Adrenal gland (tissue), 12 donors: ENCODE data around the gene MLXIPL. TPM values are rescaled to one million over a fixed set of nuclear protein-coding genes. Genes with fewer than 3 reads are reported as not detected.

Experiments
- DNase-seq, 7 donors: peaks; one replicate each; pipeline ENCODE4 v3.0.0-alpha.2; 2019 to 2020
- H3K27ac ChIP-seq, 5 donors: fragments of 200-600 bp; sonication (generic) in 4 of 5; 1 replicate in 3 of 5; 2 replicates in 2 of 5; pipeline versions ENCODE4 v1.5.1 to v1.8.0; 2016 to 2020; ENCODE audit warnings: mild to moderate bottlenecking in 1 of 5
- H3K27me3 ChIP-seq: fragments of 200-600 bp; 2 replicates; pipeline ENCODE4 v1.8.0; 2021
- H3K36me3 ChIP-seq, 2 donors: fragments of 200-600 bp; replicated peaks in 1 of 2; 1 replicate in 1 of 2; 2 replicates in 1 of 2; pipeline versions ENCODE4 v1.5.1 to v1.8.0; 2018 to 2022
- H3K4me1 ChIP-seq, 2 donors: fragments of 200-600 bp; replicated peaks in 1 of 2; 1 replicate in 1 of 2; 2 replicates in 1 of 2; pipeline versions ENCODE4 v1.5.1 to v1.8.0; 2018 to 2021
- H3K4me3 ChIP-seq, 4 donors: fragments of 200-600 bp; sonication (generic) in 3 of 4; one replicate each; pipeline ENCODE4 v1.5.1; 2016 to 2018
- H3K9me3 ChIP-seq, 3 donors: fragments of 200-600 bp; sonication (generic) in 1 of 3; replicated peaks in 1 of 3; 1 replicate in 2 of 3; 2 replicates in 1 of 3; pipeline versions ENCODE4 v1.5.1 to v1.8.0; 2016 to 2021
- CTCF ChIP-seq, 6 experiments: fragments of 450-650 bp in 4 of 6; fragments of 200-600 bp in 2 of 6; sonication (generic) in 1 of 6; IDR thresholded peaks; 1 replicate in 5 of 6; 2 replicates in 1 of 6; pipeline versions ENCODE4 v1.5.1 to v1.8.0; 2016 to 2021; ENCODE audit warnings: antibody characterized with exemption in 6 of 6, mild to moderate bottlenecking in 2 of 6, moderate library complexity in 1 of 6
- POLR2A ChIP-seq, 2 donors: fragments of 450-650 bp; IDR thresholded peaks; one replicate each; pipeline ENCODE4 v1.6.1; 2017; ENCODE audit warnings: antibody characterized with exemption in 2 of 2, mild to moderate bottlenecking in 2 of 2, moderate library complexity in 1 of 2
- WGBS, 4 donors: extraction: QIAGEN DNeasy Blood & Tissue Kit in 2 of 4; methylation state at CpG; one replicate each; pipeline versions ENCODE4 v1.1.5 to v1.1.7; 2013 to 2017; 5-methylcytosine and 5-hydroxymethylcytosine counted together
- intact Hi-C, 2 donors: fragments of 100-400 bp; cut with DNase I; formaldehyde crosslinking; loops; one replicate each; pipeline versions ENCODE4 v1.14.1 to v1.15.0; 2022 to 2023
- polyA plus RNA-seq, 3 donors: library from polyadenylated mRNA; stranded (reverse); fragments of 200-250 nt in 2 of 3; fragments of 350-450 nt in 1 of 3; fragmentation: Illumina TruSeq in 1 of 3; extraction: RNeasy Lipid Tissue Mini Kit (QIAGEN cat#74804) in 1 of 3; gene quantifications; one replicate each; pipeline ENCODE4 v1.2.3, GENCODE V29; 2013 to 2014
- total RNA-seq, 9 donors: library from RNA; depleted of rRNA in 4 of 9; stranded (reverse); fragments of >200 nt in 4 of 9; fragments of 120-200 nt in 1 of 9; fragmentation: NEBNext Ultra II Directional in 1 of 9; extraction: Animal tissue kit (Norgen Biotek cat#: 25700) in 1 of 9; gene quantifications; one replicate each; pipeline versions ENCODE4 v1.1.0 to v1.2.4, GENCODE V29; 2013 to 2023
- donor health status: healthy with polysubstance abuse.
- donor health status: Bipolar disorder and iron deficiency.
- donor health status: DM: yes; HTN: yes; CAD: no.
- donor health status: DM: no; HTN: no; CAD: no.
- donor health status: DM: no; HTN: no; CAD: no.
- donor health status: DM: yes; HTN: yes; CAD: no.

Gene MLXIPL
- total and polyA plus RNA-seq, 12 donors, result under 0.01 to 586 (median 62.7) TPM

- peaks cover 8 to 21% of the 10 kb centered on the region in 2 donors for H3K4me1 ChIP-seq
- TF ChIP-seq POLR2A (IDR thresholded peaks at IDR 0.05) (peak; percentile 67 to 93), CTCF (IDR thresholded peaks at IDR 0.05) (peak in 2 of 6 experiments; percentile 12 to 28)
- whole genome bisulfite sequencing, 4 donors, result 0 to 3% (median 1%) methylated on average over 6 to 75 of the region's 75 CpGs
- intact Hi-C loops, result no loop called here
- DNase-seq, result peak; percentile 98 to 100 (median 99)
- peaks cover 0 to 13% of the 10 kb centered on the region in 2 donors for H3K36me3 ChIP-seq
- peak within 1 kb of the TSS; percentile 60 to 90 (median 80) for H3K27ac ChIP-seq
- H3K4me3 ChIP-seq, result peak within 1 kb of the TSS in 3 of 4 donors; percentile 77 to 93 (median 82)
- H3K9me3 ChIP-seq, result no peaks in the 10 kb centered on the region
- H3K27me3 ChIP-seq, result no peaks in the 10 kb centered on the region
These were observed 45.8 kb downstream of the MLXIPL start, which contains the start of gene TBL2 for GRCh38 chr7:73578342-73579128. Gene TBL2 (minus strand): TSS chr7:73578579. CDS start chr7:73578549, 30 bp downstream.

- DNase-seq, result peak in 1 of 7 donors; percentile 35
These were observed 46.5 kb downstream of the MLXIPL start for GRCh38 chr7:73577627-73578341.

GRCh38 chr7:73573791-73574190 lies 50.5 kb downstream of the MLXIPL start:
- peaks cover 8 to 15% of the 10 kb centered on the region in 2 donors for H3K4me1 ChIP-seq
- H3K27ac ChIP-seq, result no peak overlapping the region
- TF ChIP-seq CTCF (IDR thresholded peaks at IDR 0.05) (no peak), POLR2A (IDR thresholded peaks at IDR 0.05) (no peak)
- H3K27me3 ChIP-seq, result no peaks in the 10 kb centered on the region
- H3K36me3 ChIP-seq, result peaks cover 0 to 60% of the 10 kb centered on the region in 2 donors
- intact Hi-C loops, result no loop called here
- DNase-seq, result peak in 1 of 7 donors; percentile 14
- WGBS, 4 donors, result 96 to 97% (median 96%) methylated on average over 9 to 11 of the region's 11 CpGs
- H3K4me3 ChIP-seq, result no peak overlapping the region
- no peaks in the 10 kb centered on the region for H3K9me3 ChIP-seq

More at GRCh38 chr7:73577627-73578341, 46.5 kb downstream of the MLXIPL start:
- no peaks in the 10 kb centered on the region for H3K27me3 ChIP-seq
- H3K9me3 ChIP-seq, result no peaks in the 10 kb centered on the region
- TF ChIP-seq POLR2A (IDR thresholded peaks at IDR 0.05) (no peak), CTCF (IDR thresholded peaks at IDR 0.05) (no peak)
- intact Hi-C loops, result no loop called here
- peak overlapping the region in 3 of 4 donors; percentile 77 to 93 (median 82) for H3K4me3 ChIP-seq
- peaks cover 8 to 21% of the 10 kb centered on the region in 2 donors for H3K4me1 ChIP-seq
- peaks cover 0 to 20% of the 10 kb centered on the region in 2 donors for H3K36me3 ChIP-seq
- H3K27ac ChIP-seq, result peak overlapping the region in 4 of 5 donors; percentile 73 to 90 (median 83)
- 6 to 22% (median 13%) methylated on average over 11 to 32 of the region's 32 CpGs for WGBS, 4 donors

GRCh38 chr7:73573276-73573675 lies 51.0 kb downstream of the MLXIPL start:
- no peak for DNase-seq

More at GRCh38 chr7:73573276-73573675, 51.0 kb downstream of the MLXIPL start:
- Histone ChIP-seq H3K9me3 (no peaks in the 10 kb centered on the region), H3K4me3 (no peak overlapping the region), H3K4me1 (peaks cover 8 to 15% of the 10 kb centered on the region in 2 donors), H3K27ac (no peak overlapping the region), H3K27me3 (no peaks in the 10 kb centered on the region), H3K36me3 (peaks cover 0 to 62% of the 10 kb centered on the region in 2 donors)
- no peak for TF ChIP-seq CTCF (IDR thresholded peaks at IDR 0.05)
- TF ChIP-seq POLR2A (IDR thresholded peaks at IDR 0.05), result no peak
- WGBS, 4 donors, result 91 to 96% (median 95%) methylated on average over 4 to 9 of the region's 9 CpGs
- intact Hi-C loops, result no loop called here
